HG02938 (cell line): ENCODE data around the gene ULK4.
"Not testable (repeated sequence)": the region's sequence is repeated elsewhere in the genome, so short reads cannot be mapped to it uniquely, and the experiment has no call there.

Experiments
- ATAC-seq: cut with Tn5 transposase; IDR thresholded peaks from one replicate; pipeline ENCODE4 v1.9.1; 2021; ENCODE audit warnings: mild to moderate bottlenecking, moderate library complexity; ENCODE audit not compliant: unreplicated experiment

The ULK4 gene

DNA sequence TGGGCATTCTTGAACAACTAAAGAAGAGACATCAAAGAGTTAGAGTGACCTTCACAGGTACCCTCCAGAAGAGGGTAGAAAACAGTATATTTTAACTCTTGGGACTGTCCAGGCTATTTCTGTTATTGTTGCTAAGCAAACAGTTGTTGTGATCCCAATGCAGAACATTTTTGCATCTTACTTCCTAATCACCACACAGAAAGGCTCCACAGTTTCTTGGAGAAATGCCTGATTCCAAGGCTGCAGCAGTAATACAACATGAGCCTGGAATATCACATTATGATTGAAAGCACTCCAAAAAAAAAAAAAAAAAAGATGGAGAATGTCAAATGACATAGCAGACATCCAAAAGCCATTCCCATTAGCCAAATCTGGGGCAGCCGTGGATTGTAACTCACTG, 567.0 kb downstream of the ULK4 start:
- ATAC-seq, result no peak

DNA sequence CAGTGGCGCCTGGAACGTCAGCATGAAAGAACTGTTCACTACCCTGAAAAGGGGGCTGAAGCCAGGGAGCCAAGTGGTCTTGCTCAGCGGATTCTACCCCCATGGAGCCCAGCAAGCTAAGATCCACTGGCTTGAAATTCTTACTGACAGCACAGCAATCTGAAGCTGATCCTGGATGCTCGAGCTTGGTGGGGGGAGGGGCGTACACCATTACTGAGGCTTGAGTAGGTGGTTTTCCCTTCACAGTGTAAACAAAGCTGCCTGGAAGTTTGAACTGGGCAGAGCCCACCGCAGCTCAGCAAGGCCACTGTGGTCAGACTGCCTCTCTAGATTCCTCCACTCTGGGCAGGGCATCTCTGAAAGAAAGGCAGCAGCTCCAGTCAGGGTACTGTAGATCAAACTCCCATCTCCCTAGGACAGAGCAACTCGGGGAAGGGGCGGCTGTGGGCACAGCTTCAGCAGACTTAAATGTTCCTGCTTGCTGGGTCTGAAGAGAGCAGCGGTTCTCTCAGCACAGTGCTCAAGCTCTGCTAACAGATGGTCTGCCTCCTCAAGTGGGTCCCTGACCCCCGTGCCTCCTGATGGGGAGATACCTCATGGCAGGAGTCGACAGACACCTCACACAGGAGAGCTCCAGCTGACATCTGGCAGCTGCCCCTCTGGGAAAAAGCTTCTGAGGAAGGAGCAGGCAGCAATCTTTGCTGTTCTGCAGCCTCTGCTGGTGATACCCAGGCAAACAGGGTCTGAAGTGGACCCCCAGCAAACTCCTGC, 591.0 kb downstream of the ULK4 start:
- not testable (repeated sequence) for ATAC-seq

DNA sequence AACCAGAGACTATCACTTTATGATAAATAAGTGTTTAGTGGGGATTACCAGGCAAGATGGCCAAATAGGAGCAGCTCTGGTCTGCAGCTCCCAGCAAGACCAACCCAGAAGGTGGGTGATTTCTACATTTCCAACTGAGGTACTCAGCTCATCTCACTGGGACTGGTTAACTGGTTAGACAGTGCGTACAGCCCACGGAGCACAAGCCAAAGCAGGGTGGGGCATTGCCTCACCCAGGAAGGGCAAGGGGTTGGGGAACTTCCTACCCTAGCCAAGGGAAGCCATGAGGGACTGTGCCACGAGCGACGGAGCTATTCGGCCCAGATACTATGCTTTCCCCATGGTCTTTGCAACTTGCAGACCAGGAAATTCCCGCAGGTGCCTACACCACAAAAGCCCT, 591.6 kb downstream of the ULK4 start:
- no peak for ATAC-seq

DNA sequence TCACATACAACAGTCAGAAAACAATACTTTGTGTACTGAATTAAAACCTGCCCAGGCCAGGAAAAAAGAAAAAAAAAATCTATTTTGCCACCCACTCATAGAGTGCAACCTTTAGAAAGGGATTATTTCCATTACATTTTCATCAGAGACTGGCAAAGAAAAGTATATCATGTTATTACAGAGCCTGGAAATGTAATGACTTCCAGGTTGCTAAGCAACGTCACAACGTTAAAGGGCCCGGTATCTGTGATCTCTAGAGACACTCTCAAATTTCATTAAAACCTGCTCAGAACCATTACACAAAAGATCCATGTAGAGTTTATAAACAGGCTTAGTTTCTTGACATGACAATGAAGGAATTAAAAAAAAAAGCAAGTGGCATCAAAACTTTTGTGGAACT, 592.1 kb downstream of the ULK4 start:
- ATAC-seq, result no peak

DNA sequence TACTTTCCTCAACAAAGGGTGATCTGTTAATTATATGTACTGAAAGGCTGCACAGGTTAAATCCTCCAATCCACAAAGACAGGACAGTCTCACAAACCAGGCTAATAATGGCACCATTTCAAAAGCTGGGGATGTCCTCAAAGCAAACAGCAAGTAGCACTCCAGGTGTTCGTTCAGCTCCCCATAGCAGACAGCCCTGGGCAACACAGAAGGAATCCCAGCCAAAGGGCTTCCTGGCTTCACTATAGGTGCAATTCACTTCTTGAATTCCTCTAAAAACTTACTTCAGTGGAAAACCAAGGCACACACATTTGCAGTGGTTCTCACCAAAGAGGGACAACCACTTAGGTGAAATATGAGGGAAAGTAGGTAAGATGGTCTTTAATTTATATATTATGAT, 595.9 kb downstream of the ULK4 start:
- no peak for ATAC-seq

DNA sequence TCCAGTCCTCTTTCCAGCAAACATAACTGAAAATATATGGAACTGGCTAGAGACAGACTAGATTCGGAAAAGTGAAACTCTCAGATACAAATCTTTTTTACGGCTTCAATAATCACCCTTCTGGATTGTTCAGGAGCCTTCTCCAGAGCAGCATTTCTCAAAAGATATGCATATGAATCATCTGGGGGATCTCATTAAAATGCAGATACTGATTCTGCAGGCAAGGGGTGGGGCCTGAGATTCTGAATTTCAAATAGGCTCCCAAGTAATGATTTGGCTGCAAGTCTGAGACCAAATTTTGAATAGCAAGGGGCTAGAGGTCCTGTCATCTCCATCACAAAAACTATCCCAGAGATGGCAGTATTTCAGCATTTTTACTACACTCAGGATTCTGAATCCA, 597.2 kb downstream of the ULK4 start:
- no peak for ATAC-seq

DNA sequence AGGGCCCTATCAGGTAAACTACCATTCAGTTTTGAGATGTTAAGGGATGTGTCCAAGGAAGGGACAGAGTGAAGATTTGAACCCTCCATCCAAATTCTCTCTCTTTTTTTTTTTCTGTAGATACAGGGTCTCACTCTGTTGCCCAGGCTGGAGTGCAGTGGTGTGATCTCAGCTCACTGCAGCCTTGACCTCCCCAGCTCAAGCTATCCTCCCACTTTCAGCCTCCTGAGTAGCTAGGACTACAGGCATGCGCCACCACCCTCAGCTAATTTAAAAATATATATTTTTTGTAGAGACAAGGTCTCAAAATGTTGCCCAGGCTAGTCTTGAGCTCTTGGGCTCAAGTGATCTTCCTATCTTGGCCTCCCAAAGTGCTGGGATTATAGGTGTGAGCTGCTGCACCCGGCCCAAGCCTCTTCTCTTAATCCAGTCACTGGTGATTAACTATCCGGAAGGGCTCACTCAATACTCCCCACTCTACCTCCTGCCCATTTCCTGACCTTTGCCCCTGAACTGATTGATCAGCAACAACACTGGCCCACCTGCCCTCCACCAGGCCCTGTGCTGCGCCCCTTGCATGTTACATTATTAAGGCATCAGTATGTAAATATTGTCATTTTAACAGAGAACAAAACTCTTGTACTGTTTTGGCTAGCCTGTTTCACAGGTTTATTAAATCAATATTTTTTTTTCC, 597.9 kb downstream of the ULK4 start:
- no peak for ATAC-seq

DNA sequence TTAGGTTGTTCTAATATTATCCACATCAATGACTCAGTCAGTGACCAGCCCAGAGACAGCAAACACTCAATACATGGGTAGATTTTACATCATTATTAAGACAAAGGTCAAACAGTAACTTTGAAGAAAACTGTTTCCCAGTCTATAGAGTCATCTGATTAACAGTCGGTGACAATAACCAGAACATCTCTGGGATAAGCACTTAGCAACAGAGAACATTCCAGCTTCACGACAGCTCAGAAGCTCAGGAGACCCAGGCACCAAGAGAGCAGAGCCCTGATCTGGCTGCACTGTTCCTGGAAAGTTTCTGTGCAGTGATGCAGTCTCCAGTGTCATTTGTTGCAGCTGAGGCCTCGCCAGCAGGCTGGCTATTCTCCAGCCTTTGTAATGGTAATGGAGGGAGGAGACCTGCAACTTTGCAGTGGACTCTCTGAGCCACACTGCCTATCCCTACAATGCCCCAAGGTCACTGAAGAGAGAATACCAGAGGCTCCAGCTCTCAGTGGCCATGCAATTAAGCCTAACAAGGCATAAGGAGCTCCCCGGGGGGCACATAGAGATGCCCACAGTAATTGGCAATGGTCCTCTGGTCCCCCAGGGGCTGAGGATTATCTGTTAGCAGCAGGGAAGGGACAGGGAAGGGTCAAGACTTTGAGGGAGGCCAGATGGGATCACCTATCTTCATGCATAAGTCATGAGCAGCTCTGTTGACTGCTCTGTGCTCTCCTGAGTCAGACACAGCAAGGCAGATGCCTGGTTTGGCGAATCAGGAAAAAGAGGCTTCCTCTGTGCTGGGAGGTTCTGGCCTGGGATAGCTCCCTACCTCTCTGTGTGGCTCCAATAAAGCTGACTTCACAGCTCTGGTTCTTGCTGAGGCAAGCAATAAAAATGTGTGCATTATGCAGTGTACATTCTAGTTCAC, 599.0 kb downstream of the ULK4 start:
- ATAC-seq, result no peak

DNA sequence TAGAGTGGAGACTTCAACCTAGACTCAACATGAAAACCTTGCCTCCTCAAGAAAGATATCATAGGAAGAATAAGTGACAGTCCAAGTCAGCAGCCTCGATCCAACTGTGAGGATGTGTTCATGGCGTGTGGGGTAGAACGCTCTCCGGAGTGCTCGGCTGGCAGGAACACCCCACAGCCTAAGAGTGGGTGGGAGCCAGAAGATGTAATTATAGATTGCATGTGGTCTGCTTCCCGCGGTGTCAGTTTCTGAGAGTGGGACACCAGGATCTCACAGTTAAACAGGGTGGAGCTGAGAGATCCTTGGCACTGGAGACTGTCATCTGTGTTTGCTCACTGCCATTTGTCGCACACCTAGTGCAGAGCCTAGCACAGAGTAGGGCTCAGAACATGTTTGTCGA, 604.6 kb downstream of the ULK4 start:
- ATAC-seq, result no peak

DNA sequence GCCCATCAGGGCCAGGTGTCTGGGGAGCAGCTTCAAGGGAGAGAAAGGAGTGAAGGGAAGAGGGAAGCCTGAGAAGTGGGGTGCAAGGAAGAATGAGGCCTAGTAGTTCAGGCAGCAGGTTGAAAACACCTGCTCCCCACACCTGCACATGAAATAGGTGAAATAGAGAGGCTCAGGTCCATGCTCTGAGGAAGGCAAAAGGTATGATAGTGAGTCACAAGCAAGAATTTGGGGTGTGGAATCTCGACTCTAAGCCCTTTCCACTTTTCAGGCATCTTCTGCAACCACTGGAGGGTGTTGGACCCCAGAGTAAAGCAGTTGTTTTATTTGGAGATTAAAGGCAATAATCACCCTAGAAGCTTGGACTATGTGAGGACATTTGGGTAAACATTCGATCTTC, 605.1 kb downstream of the ULK4 start:
- ATAC-seq, result no peak

DNA sequence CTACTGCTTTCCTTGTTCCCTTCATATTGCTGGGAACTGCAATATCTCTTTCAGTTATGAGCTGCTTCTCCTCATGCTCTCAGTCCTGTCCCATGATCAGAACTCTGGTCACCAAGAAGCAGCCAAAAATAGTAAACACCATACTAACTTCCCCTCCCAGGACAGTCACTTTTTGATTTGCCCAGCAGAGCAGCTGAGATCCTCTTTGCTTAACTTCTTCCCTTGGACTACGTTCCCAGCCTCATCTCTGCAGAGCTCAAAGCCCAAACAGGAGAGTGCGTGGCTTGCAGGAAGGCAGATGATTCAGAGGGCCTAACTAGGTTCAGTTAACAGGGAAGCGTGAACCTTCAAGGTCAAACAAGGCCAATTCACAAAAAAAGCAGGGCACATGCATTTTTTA, 609.4 kb downstream of the ULK4 start:
- ATAC-seq, result no peak

DNA sequence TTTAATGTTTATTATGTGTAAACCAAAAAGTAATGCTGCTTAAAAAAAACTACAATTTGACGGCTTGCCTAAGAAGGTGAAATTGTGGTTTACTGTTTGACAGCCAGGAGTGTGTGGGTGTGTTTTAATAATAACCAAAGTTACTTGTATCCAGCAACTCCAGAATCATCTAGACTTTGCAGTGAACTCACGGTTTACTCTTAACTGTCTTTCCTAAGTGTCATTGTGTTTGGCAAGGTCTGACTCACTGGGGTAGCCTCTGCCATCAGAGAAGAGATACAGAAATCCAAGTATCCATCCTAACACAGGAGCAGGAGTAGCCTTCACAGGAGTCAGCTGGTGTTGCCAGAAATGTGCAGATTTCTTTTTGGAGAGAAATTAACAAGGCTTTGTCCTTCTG, 611.5 kb downstream of the ULK4 start:
- no peak for ATAC-seq

DNA sequence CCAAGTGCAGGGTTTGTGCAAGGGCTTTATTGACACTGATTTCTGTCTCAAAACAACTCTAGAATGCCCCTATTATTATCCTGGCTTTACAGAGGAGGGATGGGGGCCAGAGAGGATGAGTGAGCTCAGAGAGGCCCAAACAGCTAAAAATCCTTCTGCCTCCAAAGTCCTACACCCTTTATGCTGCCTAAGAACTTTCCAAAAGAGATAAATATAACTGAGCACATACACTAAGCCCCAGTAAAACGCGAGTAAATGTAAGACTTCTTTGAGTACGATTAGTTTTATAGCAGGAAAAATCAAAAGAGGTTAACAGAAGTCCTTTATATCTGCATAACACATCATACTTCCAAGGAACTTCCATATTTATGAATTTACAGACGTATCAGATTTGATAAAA, 613.5 kb downstream of the ULK4 start:
- no peak for ATAC-seq

DNA sequence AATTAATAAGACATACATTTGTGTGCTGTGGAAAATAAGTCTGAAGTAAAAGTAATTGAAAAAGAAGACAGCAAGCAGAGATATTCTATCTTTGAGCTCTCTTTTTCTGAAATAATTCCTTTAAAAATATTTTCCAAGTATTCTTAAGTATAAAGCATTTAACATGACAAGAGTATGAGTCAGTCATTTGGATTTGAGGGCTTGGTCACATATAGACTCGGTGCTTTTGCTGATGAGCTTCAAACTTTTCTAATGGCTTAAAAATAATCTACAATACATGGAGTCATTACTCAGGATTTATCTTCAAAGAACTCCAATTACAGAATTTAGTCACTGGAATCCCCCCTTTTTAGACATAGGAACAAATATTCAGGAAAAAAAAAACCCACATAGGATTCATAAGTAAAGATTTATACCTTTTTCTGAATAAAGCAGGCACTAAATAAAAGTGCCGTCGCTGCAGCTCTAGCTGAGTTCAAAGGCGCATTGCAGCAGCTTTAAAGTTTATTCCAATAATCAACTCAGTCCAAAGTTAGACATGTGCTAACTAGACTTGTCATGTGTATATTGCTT, 615.1 kb downstream of the ULK4 start:
- no peak for ATAC-seq

DNA sequence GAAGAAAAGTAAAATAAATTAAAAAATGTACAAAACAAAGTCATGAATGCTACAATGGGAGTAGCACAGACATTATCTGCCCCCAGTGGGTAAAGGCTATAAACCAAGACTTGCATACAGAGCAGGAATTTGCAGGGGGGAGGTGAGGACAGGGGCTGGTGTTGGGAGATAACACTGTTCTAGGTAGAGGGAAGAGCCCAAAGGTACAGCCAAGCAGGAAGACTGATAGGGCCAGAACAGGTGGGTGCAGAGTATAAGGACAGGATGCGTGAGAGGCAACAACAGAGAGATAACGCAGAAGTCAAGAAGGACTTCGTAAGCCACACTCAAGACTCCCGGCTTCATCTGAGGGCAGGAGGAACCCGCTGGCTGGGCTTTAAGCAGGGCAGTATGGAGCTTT, 616.1 kb downstream of the ULK4 start:
- ATAC-seq, result no peak

DNA sequence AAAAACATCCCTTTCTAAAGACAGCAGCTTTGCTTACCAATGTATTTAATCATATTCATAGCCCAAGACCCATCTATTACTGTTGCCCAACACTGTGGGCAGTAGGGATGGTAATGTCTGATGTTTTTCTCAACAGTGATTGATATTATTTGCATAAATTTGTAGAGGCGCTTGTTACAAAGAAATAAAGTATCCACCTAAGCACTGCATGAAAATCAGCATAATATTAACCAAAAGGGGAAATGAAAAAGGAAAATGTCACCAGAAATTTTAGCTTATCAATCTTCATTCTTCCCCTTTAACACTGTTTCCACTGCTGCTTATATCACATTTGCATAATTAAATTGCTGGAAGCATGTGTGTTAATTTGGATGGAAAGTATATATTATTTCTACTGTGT, 622.1 kb downstream of the ULK4 start:
- no peak for ATAC-seq

DNA sequence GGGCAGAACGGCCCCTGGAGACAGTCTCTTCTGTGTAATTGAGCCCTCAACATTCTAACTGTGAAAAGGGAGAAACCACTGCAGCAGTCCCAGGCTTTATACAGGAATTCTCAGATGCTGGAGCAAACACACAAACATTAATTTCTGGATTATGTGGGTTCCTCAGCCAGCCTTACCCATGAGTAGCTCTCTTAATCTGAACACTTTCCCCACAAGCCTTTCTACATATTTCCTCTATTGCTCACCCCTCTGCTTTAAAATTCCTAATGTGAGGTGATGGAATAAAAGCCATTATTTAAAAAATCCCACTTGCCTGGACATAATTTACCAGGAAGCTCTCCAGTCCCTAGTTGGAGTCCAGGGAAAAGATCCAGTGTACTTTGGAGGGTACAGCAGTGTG, 623.6 kb downstream of the ULK4 start:
- no peak for ATAC-seq

DNA sequence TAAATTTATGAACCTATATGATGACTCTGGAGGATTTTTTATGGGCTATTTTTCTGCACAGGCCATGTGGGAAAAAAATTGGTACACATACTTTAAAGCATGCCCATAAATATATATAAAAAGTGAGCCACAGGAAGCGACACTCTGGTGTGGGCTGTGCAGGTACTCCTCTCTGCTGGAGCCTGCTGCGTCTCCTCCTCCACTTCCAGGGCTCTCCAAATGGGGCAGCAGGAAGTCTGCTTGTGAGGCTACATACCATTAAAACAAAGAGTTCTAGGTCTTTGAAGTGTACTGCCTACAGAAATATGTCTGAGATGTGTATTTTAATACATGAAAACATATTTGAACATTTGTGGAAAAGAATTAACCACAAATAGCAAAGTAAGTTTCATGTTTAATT, 627.5 kb downstream of the ULK4 start:
- ATAC-seq, result no peak

DNA sequence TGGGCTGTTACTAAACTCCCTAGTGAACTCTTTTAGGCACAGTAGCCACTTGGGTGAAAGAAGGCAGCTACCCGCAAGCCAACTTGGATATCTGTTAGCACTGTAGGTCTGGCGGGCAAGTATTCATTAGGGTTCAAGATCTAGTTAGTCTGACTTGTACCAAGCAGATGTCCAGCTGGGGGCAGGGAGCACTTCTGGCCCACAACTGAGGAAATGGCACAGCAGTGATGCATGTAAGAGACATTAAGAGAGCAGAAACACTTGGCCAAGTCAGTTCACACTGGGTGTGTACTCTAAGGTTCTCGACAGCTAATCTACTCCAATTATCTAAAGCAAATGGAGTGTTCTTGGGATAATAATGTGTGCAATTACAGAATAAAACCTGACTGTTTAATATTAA, 630.9 kb downstream of the ULK4 start:
- no peak for ATAC-seq

DNA sequence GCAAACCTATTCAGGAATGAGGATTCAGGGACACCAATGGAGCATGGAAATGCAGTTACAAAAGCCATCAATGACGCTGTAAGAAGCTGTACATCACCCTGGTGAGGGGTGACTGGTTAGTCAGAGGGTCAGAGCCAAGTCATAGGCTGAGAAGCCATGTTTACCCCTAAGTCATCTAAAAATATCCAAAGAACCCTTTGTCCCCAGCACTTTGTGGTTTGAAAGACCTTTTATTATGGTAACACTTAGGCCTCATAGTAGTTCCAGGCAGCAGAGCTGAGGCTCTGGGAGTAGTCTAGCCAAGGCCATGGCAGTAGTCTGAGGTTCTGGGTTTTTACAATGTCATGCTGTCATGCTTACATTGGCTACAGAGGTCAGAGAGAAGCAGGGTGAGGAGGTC, 631.4 kb downstream of the ULK4 start:
- no peak for ATAC-seq

DNA sequence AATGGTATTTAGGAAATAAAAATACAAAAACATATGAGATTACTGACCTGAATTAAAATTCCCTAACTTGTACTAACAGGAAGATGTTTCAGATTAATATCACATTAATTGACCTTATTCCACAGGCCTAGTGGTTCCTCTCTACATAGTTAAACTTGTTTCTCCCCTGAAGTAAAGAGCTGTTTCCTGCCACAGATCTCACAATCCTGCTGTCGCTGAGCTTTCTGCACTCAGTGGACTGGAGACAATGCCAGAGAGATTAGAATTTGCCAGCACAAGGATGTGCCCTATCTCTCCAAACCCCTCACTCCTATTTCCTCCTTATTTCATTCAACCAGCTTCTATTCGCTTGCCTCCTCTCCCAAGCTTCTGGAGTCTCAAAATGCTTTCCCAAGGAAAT, 632.0 kb downstream of the ULK4 start:
- no peak for ATAC-seq
